COR-L47 (cell line): ENCODE results near the gene TRIP12.
A peak's percentile ranks its signal among the peaks of the same experiment; 100 is the strongest.
"Not testable (repeated sequence)": the region's sequence is repeated elsewhere in the genome, so short reads cannot be mapped to it uniquely, and the experiment has no call there.

Source experiments
- DNase-seq: peaks from one replicate; lab custom pipeline; 2025; lab: John Stamatoyannopoulos, UW

Gene TRIP12

DNA sequence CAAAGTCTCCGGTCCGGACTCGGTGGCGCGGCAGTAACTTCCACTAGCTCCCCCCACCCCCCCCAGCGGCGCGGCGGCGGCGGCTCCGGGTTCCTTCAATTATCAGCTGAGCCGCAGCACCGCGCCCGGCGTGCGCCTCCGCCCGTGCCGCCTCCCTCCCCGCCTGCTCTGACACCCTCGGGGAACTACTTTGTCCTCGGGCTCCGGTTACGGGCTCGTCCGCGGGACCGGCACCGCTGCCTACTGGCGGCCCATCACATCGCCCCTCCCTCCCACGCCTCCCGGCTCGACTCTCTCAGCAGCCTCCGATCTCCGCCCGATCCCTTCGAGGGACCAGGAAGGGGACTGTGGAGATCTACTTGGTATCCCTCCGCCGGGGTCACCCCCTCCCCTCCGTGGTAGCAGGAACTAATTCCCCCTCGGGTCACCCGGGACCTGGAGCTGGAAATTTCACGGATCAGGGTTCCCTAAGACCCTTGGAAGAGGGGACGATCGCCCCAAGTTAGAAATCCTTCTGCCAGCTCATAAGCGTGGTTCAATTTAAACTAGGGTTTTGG lies at the start of gene TRIP12:
TSS of gene TRIP12 (minus strand) at position 118 of the 557 bp plus-strand sequence. CDS start 41,930 bp downstream, outside the sequence.
- peak; percentile 75 for DNase-seq

DNA sequence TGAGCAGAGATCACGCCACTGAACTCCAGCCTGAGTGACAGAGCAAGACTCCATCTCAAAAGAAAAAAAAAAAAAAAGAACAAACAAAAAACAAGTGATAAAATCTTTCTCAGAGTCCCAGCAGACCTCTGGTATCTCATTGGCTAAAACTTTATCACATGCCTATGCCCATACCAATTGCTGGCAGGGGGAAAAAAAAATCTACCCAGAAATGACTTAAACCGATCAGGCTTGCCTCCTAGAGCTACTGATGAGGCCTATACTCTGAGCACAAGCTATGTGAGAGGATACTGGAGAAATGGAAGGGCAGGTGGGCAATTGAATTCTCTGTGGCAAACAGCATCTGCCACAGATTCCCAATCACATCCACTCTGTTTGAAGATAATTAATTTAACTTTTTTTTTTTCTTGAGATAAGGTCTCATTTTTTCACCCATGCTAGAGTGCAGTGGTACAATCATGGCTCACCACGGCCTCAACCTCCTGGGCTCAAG lies 49.5 kb upstream of the TRIP12 start:
- no peak for DNase-seq

GRCh38 chr2:229970406-229970805 lies 48.6 kb upstream of the TRIP12 start:
- DNase-seq, result no peak

DNA sequence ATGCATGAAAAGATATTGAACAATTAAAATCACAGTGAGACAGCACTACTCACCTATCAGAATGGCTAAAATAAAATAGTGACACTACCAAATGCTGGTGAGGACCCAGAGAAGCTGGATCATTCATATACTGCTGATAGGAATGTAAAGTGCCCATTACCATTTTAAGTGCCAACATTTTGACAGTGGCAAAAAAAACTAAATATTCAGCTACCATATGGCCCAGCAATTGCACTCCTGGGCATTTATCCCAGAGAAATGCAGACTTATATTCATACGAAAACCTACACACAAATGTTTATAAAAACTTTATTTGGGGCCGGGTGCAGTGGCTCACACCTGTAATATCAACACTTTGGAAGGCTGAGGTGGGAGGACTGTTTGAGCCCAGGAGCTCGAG lies 48.1 kb upstream of the TRIP12 start:
- DNase-seq, result no peak

DNA sequence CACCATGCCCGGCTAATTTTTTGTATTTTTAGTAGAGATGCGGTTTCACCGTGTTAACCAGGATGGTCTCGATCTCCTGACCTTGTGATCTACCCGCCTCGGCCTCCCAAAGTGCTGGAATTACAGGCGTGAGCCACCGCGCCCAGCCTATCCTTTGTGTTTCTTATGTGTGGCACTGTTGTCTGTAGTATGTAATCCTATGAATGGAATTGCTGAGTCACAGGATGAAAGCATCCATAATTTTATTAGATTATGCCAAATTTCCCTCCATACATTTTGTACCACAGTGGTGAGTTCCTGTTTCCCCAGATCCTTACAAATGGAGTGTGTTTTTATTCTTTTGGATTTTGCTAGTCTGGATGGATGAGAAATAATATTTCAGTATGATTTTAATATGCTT lies 41.8 kb upstream of the TRIP12 start:
- DNase-seq, result not testable (repeated sequence)

- no peak for DNase-seq
These were observed 34.7 kb upstream of the TRIP12 start for GRCh38 chr2:229956491-229956890.

DNA sequence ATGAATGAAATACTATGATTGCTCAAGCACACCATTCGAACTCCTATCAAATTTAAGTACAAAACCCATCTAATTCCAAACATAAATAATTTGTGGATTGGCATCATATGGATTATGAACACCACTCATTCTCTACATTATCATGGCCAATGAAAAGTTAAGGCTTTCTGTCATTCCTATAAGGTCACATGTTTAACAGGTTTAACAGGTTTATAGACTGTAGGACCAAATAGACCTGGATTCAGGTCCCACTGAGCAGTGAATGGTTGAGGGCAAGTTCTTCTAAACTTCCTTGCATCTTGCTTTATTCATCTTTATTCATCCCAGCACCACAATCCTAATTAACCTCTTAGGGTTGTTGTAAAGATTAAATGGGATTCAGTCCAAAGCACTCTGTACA lies 33.9 kb upstream of the TRIP12 start:
- DNase-seq, result no peak

GRCh38 chr2:229952256-229952835 lies 30.5 kb upstream of the TRIP12 start:
- no peak for DNase-seq

DNA sequence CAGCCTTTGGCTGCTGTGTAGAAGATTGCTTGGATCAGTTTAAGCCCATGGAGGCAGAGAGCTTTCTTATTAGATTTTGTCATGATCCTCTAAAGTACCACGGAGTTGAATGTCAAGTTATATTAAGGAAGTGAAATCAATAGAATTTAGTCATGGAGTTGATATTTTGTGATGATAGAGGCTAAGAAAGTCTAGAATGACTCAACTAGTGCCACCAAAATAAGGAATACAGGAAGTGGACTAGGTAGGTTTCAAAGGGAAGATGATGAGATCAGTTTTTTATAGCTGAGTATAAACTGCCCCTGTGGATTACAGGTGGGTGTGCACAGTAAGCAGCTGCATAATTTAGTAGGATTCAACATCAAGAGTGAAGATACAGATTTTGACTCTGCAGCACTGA lies 25.7 kb upstream of the TRIP12 start:
- DNase-seq, result no peak

- DNase-seq, result no peak
These were observed 24.2 kb upstream of the TRIP12 start for GRCh38 chr2:229945975-229946374.

DNA sequence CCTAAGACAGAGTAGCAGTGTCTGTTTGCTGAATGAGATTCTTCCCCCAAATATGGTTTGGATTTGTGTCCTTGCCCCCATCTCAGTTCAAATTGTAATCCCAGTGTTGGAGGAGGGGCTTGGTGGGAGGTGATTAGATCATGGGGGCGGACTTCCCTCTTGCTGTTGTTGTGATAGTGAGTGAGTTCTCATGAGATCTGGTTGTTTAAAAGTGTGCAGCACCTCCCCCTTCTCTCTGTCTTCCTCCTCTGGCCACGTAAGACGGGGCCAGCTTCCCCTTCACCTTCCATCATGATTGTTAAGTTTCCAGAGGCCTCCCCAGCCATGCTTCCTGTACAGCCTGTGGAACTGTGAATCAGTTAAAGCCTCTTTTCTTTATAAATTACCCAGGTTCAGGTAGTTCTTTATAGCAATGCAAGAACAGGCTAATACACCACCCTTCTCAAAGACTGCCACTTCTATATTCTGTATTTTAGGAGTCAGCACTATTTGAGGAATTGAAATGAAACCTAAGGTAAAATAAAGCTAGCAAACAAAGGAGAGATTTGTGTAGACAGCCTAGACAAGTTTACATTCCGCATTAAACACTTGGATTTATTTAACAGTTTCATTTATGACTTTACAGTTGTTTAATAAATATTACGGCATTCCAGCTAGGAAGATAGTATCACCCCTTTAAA lies 22.1 kb upstream of the TRIP12 start:
- no peak for DNase-seq

GRCh38 chr2:229943171-229943570 lies 21.4 kb upstream of the TRIP12 start:
- no peak for DNase-seq

DNA sequence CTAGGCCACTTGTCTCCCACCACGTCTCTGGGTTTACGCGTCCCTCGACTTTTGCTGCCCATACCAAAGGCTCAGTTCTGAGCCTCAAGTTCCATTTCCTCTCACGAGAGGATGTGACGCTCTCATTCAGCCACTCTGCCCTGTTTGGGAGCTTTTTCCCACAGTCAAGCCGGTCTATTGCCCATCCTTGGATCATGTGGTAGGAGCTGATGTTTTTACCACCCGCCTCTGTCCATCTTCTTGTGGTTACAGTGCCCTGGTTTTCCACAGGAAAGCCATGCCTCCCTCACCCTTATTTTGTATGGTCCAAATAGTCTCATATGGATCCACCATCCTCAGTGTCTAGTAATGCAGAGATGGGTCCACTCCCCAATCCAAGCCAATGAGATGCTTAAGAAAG lies 20.9 kb upstream of the TRIP12 start:
- no peak for DNase-seq

- DNase-seq, result no peak
These were observed 15.7 kb upstream of the TRIP12 start for GRCh38 chr2:229937537-229937936.

- no peak for DNase-seq
These were observed 9.4 kb upstream of the TRIP12 start for GRCh38 chr2:229931241-229931640.

GRCh38 chr2:229930656-229931055 lies 8.8 kb upstream of the TRIP12 start:
- no peak for DNase-seq

DNA sequence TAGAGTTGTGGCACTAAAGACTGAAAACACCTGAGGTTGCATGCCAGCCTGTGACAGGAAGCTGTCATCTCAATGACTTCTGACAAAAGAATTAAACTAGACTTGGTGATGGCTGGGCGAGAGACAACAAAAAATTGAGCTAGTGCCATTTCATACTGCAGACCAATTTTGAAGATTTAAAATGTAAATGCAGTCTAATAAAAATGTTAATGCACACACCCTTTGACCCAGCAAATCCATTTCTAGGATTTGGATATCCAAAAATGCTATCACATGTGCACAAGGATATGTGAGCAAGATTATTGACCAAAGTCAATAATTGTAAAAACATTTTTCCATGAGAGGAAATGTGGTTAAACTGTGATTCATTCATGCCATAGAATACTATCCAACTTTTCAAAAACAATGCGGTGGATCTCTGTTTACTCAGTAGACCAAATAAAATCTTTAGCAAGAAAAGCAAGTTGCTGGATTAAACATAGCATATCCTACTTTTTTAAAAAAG lies 6.1 kb upstream of the TRIP12 start:
- DNase-seq, result no peak

GRCh38 chr2:229925201-229925600 lies 3.4 kb upstream of the TRIP12 start:
- no peak for DNase-seq

- DNase-seq, result not testable (repeated sequence)
These were observed 2.7 kb upstream of the TRIP12 start for GRCh38 chr2:229924541-229924940.

- peak; percentile 70 for DNase-seq
These were observed 909 bp upstream of the TRIP12 start, which contains the start of gene FBXO36 for GRCh38 chr2:229922449-229923386. Gene FBXO36, plus strand, starts transcription at chr2:229922503. Its CDS starts 11 bp downstream, at chr2:229922514.

DNA sequence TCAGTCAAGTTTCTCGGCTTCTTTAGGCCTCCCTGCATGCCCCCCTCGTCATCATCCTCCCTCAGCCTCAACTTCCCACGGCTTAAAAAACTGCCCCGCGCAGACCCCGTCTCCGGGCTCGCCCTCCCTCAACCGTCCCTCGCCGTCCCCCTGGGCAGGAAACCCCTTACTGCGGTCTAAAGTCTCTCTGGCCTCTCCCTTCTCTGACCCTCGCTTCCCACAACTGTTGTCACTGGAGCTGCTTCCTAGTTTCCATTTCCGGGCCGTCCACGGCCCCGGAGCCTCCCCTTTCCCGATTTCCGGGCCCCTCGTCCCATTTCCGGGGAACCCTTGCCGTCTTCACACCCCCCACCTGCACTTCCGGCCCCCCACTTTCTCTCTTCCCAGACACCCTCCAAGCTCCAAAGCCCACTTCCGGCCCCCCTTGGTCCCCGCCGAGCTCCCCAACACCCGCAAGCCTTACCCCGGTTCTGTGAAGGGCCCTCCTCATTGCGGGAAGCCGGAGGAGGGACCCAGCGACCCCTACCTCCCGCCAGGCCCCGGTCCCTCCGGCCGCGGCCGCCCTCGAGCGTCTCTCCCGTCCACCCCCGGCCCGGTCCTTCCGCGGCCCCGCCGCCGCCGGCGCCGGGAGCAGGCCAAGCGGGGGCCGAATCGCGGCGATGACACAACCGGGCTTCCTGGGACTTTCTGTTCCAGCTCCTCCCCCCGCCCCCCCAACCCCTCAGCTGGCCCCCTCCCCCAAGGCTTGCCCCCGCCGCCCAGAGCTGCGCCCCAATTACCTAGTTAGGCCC lies 513 bp downstream of the TRIP12 start:
- peak; percentile 21 for DNase-seq
